Measurements from ENCODE around the gene PDE10A. TPM values are rescaled to one million over a fixed set of nuclear protein-coding genes. Genes with fewer than 3 reads are reported as not detected.
"Not testable (repeated sequence)": the region's sequence is repeated elsewhere in the genome, so short reads cannot be mapped to it uniquely, and the experiment has no call there.

Gene PDE10A
- total RNA-seq, 4 donors from 2014 or later, result 0.59 to 3.1 (median 2.0) TPM

- 67% methylated on average over 7 of the region's 7 CpGs for WGBS
- H3K9me3 ChIP-seq, result peaks cover 3% of the 10 kb centered on the region
- H3K4me3 ChIP-seq, result no peak overlapping the region
- H3K27me3 ChIP-seq, result no peaks in the 10 kb centered on the region
- no peaks in the 10 kb centered on the region for H3K4me1 ChIP-seq
- DNase-seq (ENCODE audit: low spot score in 2 of 2), result no peak
- no peaks in the 10 kb centered on the region for H3K36me3 ChIP-seq
- TF ChIP-seq POLR2A (IDR thresholded peaks at IDR 0.05), result no peak
- no peak for TF ChIP-seq POLR2AphosphoS5 (IDR thresholded peaks at IDR 0.05)
- TF ChIP-seq EP300 (IDR thresholded peaks at IDR 0.05), result no peak
- TF ChIP-seq, protein P1, sequence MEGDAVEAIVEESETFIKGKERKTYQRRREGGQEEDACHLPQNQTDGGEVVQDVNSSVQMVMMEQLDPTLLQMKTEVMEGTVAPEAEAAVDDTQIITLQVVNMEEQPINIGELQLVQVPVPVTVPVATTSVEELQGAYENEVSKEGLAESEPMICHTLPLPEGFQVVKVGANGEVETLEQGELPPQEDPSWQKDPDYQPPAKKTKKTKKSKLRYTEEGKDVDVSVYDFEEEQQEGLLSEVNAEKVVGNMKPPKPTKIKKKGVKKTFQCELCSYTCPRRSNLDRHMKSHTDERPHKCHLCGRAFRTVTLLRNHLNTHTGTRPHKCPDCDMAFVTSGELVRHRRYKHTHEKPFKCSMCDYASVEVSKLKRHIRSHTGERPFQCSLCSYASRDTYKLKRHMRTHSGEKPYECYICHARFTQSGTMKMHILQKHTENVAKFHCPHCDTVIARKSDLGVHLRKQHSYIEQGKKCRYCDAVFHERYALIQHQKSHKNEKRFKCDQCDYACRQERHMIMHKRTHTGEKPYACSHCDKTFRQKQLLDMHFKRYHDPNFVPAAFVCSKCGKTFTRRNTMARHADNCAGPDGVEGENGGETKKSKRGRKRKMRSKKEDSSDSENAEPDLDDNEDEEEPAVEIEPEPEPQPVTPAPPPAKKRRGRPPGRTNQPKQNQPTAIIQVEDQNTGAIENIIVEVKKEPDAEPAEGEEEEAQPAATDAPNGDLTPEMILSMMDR (IDR thresholded peaks at IDR 0.05), result no peak
- H3K27ac ChIP-seq, result no peak overlapping the region
Measured at GRCh38 chr6:165562421-165563090, 100.5 kb downstream of the PDE10A start.

- DNase-seq (ENCODE audit: low spot score in 2 of 2), result no peak
- peaks cover 3% of the 10 kb centered on the region for H3K4me1 ChIP-seq
- no peaks in the 10 kb centered on the region for H3K27me3 ChIP-seq
- no peaks in the 10 kb centered on the region for H3K36me3 ChIP-seq
- no peak overlapping the region for H3K27ac ChIP-seq
- H3K9me3 ChIP-seq, result no peaks in the 10 kb centered on the region
- H3K4me3 ChIP-seq, result no peak overlapping the region
- WGBS, result 90% methylated on average over 7 of the region's 7 CpGs
- TF ChIP-seq POLR2AphosphoS5 (IDR thresholded peaks at IDR 0.05) (no peak), EP300 (IDR thresholded peaks at IDR 0.05) (no peak)
Measured at GRCh38 chr6:165559632-165560031, 103.4 kb downstream of the PDE10A start.

DNA sequence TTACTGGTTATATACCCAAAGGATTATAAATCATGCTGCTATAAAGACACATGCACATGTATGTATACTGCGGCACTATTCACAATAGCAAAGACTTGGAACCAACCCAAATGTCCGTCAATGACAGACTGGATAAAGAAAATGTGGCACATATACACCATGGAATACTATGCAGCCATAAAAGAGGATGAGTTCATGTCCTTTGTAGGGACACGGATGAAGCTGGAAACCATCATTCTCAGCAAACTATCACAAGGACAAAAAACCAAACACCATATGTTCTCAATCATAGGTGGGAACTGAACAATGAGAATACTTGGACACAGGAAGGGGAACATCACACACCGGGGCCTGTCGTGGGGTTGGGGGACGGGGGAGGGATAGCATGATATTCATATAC, 104.9 kb downstream of the PDE10A start:
- 91% methylated on average over 6 of the region's 6 CpGs for WGBS
- not testable (repeated sequence) for H3K4me3 ChIP-seq; H3K4me1 ChIP-seq; H3K9me3 ChIP-seq; DNase-seq (ENCODE audit: low spot score in 2 of 2); H3K27me3 ChIP-seq; H3K27ac ChIP-seq; H3K36me3 ChIP-seq

- WGBS, result 89% methylated on average over 6 of the region's 6 CpGs
- Histone ChIP-seq H3K9me3 (no peaks in the 10 kb centered on the region), H3K36me3 (no peaks in the 10 kb centered on the region), H3K4me3 (no peak overlapping the region), H3K27ac (no peak overlapping the region), H3K27me3 (no peaks in the 10 kb centered on the region), H3K4me1 (peaks cover 3% of the 10 kb centered on the region)
- TF ChIP-seq EP300 (IDR thresholded peaks at IDR 0.05) (no peak), POLR2AphosphoS5 (IDR thresholded peaks at IDR 0.05) (no peak), POLR2A (IDR thresholded peaks at IDR 0.05) (no peak)
- TF ChIP-seq, protein P1 (IDR thresholded peaks at IDR 0.05), result no peak
- DNase-seq (ENCODE audit: low spot score in 2 of 2), result no peak
Measured at GRCh38 chr6:165557674-165558073, 105.4 kb downstream of the PDE10A start.

DNA sequence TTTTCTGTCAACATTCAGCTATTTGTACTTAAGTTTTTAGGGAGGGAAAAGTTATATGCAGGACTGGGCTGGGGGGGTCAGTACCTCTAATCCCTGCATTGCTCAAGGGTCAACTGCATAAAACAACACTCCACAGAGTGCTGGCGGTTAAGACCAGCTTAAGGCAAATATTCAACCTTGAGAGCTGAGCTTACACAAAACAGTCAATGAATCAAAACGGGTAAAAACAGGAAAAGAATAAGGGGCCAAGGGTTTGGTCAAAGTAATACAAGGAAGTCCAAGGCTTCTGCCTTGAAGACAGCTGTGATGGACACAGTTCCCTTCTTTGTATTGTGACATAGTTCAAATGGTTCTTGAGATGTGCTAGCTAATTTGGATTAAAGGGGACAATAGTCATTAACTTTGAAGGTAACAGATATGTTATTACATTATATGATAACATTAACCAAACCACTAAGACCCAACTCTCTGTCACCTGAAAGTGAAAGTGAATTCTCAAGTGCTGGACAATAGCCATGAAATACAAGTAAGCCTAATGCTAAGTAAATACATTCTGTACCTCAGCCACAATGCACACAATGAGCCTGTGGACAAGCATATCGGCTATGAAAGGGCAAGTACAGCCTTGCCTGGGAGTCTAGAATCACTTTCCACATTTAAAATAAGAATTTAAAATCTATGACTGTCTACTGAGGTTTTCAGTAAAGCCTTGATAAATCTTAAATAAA, 106.8 kb downstream of the PDE10A start:
- Histone ChIP-seq H3K36me3 (no peaks in the 10 kb centered on the region), H3K4me3 (no peak overlapping the region), H3K4me1 (peaks cover 3% of the 10 kb centered on the region), H3K27ac (no peak overlapping the region), H3K9me3 (no peaks in the 10 kb centered on the region), H3K27me3 (no peaks in the 10 kb centered on the region)
- TF ChIP-seq POLR2AphosphoS5 (IDR thresholded peaks at IDR 0.05) (no peak), EP300 (IDR thresholded peaks at IDR 0.05) (no peak), POLR2A (IDR thresholded peaks at IDR 0.05) (no peak)
- TF ChIP-seq, protein P1 (IDR thresholded peaks at IDR 0.05), result no peak
- 59% methylated on average over 3 of the region's 3 CpGs for WGBS
- no peak for DNase-seq (ENCODE audit: low spot score in 2 of 2)

- not testable (repeated sequence) for H3K36me3 ChIP-seq; H3K4me3 ChIP-seq; H3K9me3 ChIP-seq; H3K27ac ChIP-seq; H3K27me3 ChIP-seq; DNase-seq (ENCODE audit: low spot score in 2 of 2); H3K4me1 ChIP-seq
- WGBS, result 92% methylated on average over 3 of the region's 3 CpGs
Measured at GRCh38 chr6:165554644-165555043, 108.4 kb downstream of the PDE10A start.

Measured in suprapubic skin (tissue), 4 donors.